22Rv1 (cell line): Measurements from ENCODE around the gene TCEANC.

Experiments
- H3K27ac ChIP-seq: fragments of 450-650 bp; 2 replicates; pipeline ENCODE4 v1.5.1; 2017
- CTCF ChIP-seq: fragments of 450-650 bp; IDR thresholded peaks from 2 replicates; pipeline ENCODE4 v1.5.1; 2017; ENCODE audit warnings: mild to moderate bottlenecking
- ZFX ChIP-seq: fragments of 450-650 bp; IDR thresholded peaks from 2 replicates; pipeline ENCODE4 v1.6.1; 2017; ENCODE audit warnings: antibody characterized with exemption, borderline replicate concordance

Gene TCEANC

GRCh38 chrX:13697976-13698375 is 45.0 kb downstream of the TCEANC start:
- H3K27ac ChIP-seq, result no peak overlapping the region
- TF ChIP-seq CTCF (no peak), ZFX (no peak)

- TF ChIP-seq CTCF, result no peak
- TF ChIP-seq ZFX, result no peak
- H3K27ac ChIP-seq, result no peak overlapping the region
These were observed 45.5 kb downstream of the TCEANC start for GRCh38 chrX:13698432-13698831.

- H3K27ac ChIP-seq, result no peak overlapping the region
- TF ChIP-seq ZFX (no peak), CTCF (no peak)
These were observed 46.4 kb downstream of the TCEANC start for GRCh38 chrX:13699183-13699826.

GRCh38 chrX:13700380-13700779 is 47.4 kb downstream of the TCEANC start:
- no peak for TF ChIP-seq CTCF
- TF ChIP-seq ZFX, result no peak
- no peak overlapping the region for H3K27ac ChIP-seq

- no peak for TF ChIP-seq CTCF
- TF ChIP-seq ZFX, result no peak
- H3K27ac ChIP-seq, result no peak overlapping the region
These were observed 49.3 kb downstream of the TCEANC start for GRCh38 chrX:13702111-13702789.

- no peak overlapping the region for H3K27ac ChIP-seq
- TF ChIP-seq ZFX, result no peak
- TF ChIP-seq CTCF, result no peak
These were observed 50.2 kb downstream of the TCEANC start for GRCh38 chrX:13703135-13703534.

GRCh38 chrX:13703589-13703988 is 50.6 kb downstream of the TCEANC start:
- TF ChIP-seq ZFX (no peak), CTCF (no peak)
- no peak overlapping the region for H3K27ac ChIP-seq
